ENCODE data around the gene FILIP1. TPM values are rescaled to one million over a fixed set of nuclear protein-coding genes. Genes with fewer than 3 reads are reported as not detected.

Gene FILIP1
- total RNA-seq, 1 donor from 2014 or later, result 13.6 TPM

GRCh38 chr6:75288023-75288422, 205.6 kb downstream of the FILIP1 start:
- H3K27me3 ChIP-seq, result no peaks in the 10 kb centered on the region
- no peak for TF ChIP-seq CTCF (IDR thresholded peaks at IDR 0.05)
- no peak for DNase-seq (ENCODE audit: low spot score in 2 of 2)
- intact Hi-C loops (cut with DNase I), result no loop called here
- no peak overlapping the region for H3K27ac ChIP-seq
- no peak overlapping the region for H3K4me3 ChIP-seq
- no peaks in the 10 kb centered on the region for H3K9me3 ChIP-seq
- no peaks in the 10 kb centered on the region for H3K36me3 ChIP-seq
- peaks cover 7 to 32% of the 10 kb centered on the region in 2 donors for H3K4me1 ChIP-seq

GRCh38 chr6:75287424-75287823, 206.2 kb downstream of the FILIP1 start:
- H3K4me3 ChIP-seq, result no peak overlapping the region
- intact Hi-C loops (cut with DNase I), result no loop called here
- H3K27me3 ChIP-seq, result no peaks in the 10 kb centered on the region
- DNase-seq (ENCODE audit: low spot score in 2 of 2), result no peak
- H3K4me1 ChIP-seq, result peaks cover 7 to 30% of the 10 kb centered on the region in 2 donors
- H3K27ac ChIP-seq, result no peak overlapping the region
- no peak for TF ChIP-seq CTCF (IDR thresholded peaks at IDR 0.05)
- no peaks in the 10 kb centered on the region for H3K9me3 ChIP-seq
- H3K36me3 ChIP-seq, result no peaks in the 10 kb centered on the region

GRCh38 chr6:75286955-75287354, 206.6 kb downstream of the FILIP1 start:
- Histone ChIP-seq H3K27me3 (no peaks in the 10 kb centered on the region), H3K27ac (no peak overlapping the region), H3K36me3 (no peaks in the 10 kb centered on the region), H3K4me3 (no peak overlapping the region), H3K4me1 (peaks cover 7 to 28% of the 10 kb centered on the region in 2 donors), H3K9me3 (no peaks in the 10 kb centered on the region)
- intact Hi-C loops (cut with DNase I), result no loop called here
- TF ChIP-seq CTCF (IDR thresholded peaks at IDR 0.05), result no peak
- DNase-seq (ENCODE audit: low spot score in 2 of 2), result no peak

- peak overlapping the region; percentile 93 to 97 for H3K4me3 ChIP-seq
- no peak for DNase-seq (ENCODE audit: low spot score in 2 of 2)
- intact Hi-C loops (cut with DNase I), result no loop called here
- H3K4me1 ChIP-seq, result peaks cover 3 to 15% of the 10 kb centered on the region in 2 donors
- no peaks in the 10 kb centered on the region for H3K36me3 ChIP-seq
- H3K27ac ChIP-seq, result peak overlapping the region; percentile 85 to 95
- H3K9me3 ChIP-seq, result no peaks in the 10 kb centered on the region
- no peak for TF ChIP-seq CTCF (IDR thresholded peaks at IDR 0.05)
- H3K27me3 ChIP-seq, result no peaks in the 10 kb centered on the region
These were observed 208.3 kb downstream of the FILIP1 start for GRCh38 chr6:75285283-75285639.

GRCh38 chr6:75284632-75285282, 208.8 kb downstream of the FILIP1 start, which contains the start of gene TMEM30A:
TMEM30A (minus strand) TSS chr6:75284792; CDS start chr6:75284638, 154 bp downstream.
- no peaks in the 10 kb centered on the region for H3K36me3 ChIP-seq
- H3K27me3 ChIP-seq, result no peaks in the 10 kb centered on the region
- peak within 1 kb of the TSS; percentile 93 to 97 for H3K4me3 ChIP-seq
- peak within 1 kb of the TSS; percentile 85 to 95 for H3K27ac ChIP-seq
- peaks cover 3 to 17% of the 10 kb centered on the region in 2 donors for H3K4me1 ChIP-seq
- H3K9me3 ChIP-seq, result no peaks in the 10 kb centered on the region
- intact Hi-C loops (cut with DNase I), result loop anchor here (1.0 to 5.0 kb wide), 2 partner anchors 41 to 318 kb away; partner anchors contain the start of genes COX7A2 and SENP6
- DNase-seq (ENCODE audit: low spot score in 2 of 2), result peak; percentile 88 to 98
- TF ChIP-seq CTCF (IDR thresholded peaks at IDR 0.05), result no peak

Data from ascending aorta (tissue), 2 donors.